SH-SY5Y (cell line): ENCODE data around the gene LHX4.

ENCODE experiments used
- GATA2 ChIP-seq: IDR thresholded peaks from 2 replicates; pipeline ENCODE4 v1.6.1; 2011; ENCODE audit warnings: mild to moderate bottlenecking, low read depth, low read length
- GATA3 ChIP-seq: IDR thresholded peaks from 2 replicates; pipeline ENCODE4 v1.6.1; 2011; ENCODE audit warnings: low read depth, mild to moderate bottlenecking, low read length, moderate library complexity

DNA sequence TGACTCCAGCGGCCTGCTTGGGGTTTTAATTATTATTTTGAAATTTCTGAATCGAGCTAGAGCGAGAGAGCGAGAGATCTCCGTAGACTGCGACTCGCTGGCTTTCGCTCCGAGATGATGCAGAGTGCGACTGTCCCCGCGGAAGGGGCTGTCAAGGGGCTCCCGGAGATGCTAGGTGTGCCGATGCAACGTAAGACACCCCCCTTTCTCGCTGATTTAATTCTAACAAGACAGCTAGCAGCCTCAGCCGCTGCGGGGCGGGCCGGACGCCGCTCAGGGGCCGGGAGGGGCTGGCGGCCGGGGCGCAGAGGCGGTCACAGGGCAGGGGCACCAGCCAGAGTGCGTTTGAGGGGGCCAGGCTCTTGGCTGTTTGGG is 339 bp downstream of the LHX4 start:
- no peak for TF ChIP-seq GATA3
- no peak for TF ChIP-seq GATA2
